Activated naive CD8-positive, alpha-beta T cell treated with anti-CD3 and anti-CD28 coated beads for 36 hours (primary cell): ENCODE measurements around the gene RNF212. TPM values are rescaled to one million over a fixed set of nuclear protein-coding genes. Genes with fewer than 3 reads are reported as not detected.

ENCODE experiments used
- DNase-seq: peaks from one replicate; pipeline ENCODE4 v3.0.0; 2021
- H3K27ac Mint-ChIP-seq: one replicate; pipeline ENCODE4 v1.8.0; 2022; ENCODE audit warnings: mild to moderate bottlenecking, moderate library complexity, mixed read lengths
- H3K27me3 Mint-ChIP-seq: one replicate; pipeline ENCODE4 v1.8.0; 2022; ENCODE audit warnings: mild to moderate bottlenecking, mixed read lengths
- H3K36me3 Mint-ChIP-seq: one replicate; pipeline ENCODE4 v1.8.0; 2021; ENCODE audit warnings: mild to moderate bottlenecking, mixed read lengths
- H3K4me1 Mint-ChIP-seq: one replicate; pipeline ENCODE4 v1.8.0; 2021; ENCODE audit warnings: mixed read lengths
- H3K4me3 Mint-ChIP-seq: one replicate; pipeline ENCODE4 v1.8.0; 2022; ENCODE audit warnings: mild to moderate bottlenecking, moderate library complexity, mixed read lengths
- H3K9me3 Mint-ChIP-seq: one replicate; pipeline ENCODE4 v1.8.0; 2022; ENCODE audit warnings: mixed read lengths
- total RNA-seq, 2 experiments: library from RNA; stranded (reverse); gene quantifications; one replicate each; pipeline ENCODE4 v1.2.3, GENCODE V29; 2021

The RNF212 gene
- total RNA-seq, 2 experiments from 2014 or later = 3.3 to 3.8 TPM

DNA sequence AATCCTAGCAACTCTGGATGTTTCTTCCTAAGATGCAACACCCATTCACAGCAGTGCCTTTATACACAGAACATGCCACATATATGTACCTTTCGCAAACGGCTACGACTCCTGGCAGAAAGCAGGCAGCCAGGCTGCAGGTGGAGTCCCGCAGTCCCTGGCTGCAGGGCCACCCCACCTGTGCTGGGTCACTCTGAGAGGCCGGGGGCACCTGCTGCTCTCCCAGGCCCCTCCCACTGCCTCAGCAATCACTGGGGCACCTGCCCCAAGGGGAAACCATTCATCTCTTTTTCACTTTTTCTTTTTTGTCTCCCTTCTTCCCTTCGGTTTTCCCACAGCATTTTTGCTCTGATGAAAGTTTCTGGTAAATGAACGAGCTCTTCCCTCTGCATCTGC, 28.0 kb downstream of the RNF212 start:
- H3K4me1 Mint-ChIP-seq = peaks cover under 1% of the 10 kb centered on the region
- no peak overlapping the region for H3K27ac Mint-ChIP-seq
- no peak for DNase-seq
- no peak overlapping the region for H3K4me3 Mint-ChIP-seq
- H3K36me3 Mint-ChIP-seq = no peaks in the 10 kb centered on the region
- peaks cover 6% of the 10 kb centered on the region for H3K9me3 Mint-ChIP-seq
- peaks cover 9% of the 10 kb centered on the region for H3K27me3 Mint-ChIP-seq

DNA sequence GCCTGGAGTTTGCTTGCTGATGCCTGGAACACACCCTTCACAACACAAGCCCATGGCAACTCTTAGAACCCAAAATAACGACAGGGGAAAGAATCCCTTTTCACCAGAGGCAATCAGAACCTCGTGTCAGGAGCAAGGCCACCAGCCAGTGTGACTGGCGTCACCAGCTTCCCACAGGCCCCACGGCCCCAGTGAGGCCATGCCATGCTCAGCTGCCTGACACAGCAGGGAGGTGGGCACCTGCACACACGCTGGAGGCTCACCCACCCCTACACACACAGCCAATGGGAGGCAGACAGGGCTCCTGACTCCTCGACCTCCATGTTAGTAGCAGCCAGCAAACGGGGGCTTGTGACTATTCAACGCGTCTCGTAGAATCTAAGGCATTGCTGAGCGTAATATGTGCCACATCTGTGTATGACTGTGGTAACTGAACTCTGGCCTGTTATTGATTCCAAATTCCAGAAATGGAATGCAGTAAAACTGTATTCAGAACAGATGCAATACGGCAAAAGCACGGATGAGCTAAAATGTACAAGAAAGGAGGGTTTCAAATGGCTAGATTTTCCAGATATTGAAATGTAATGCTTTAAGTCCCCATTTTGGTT, 28.5 kb downstream of the RNF212 start:
- Mint-ChIP-seq H3K4me3 (no peak overlapping the region), H3K27ac (no peak overlapping the region), H3K36me3 (no peaks in the 10 kb centered on the region), H3K4me1 (no peaks in the 10 kb centered on the region), H3K9me3 (peaks cover 6% of the 10 kb centered on the region), H3K27me3 (peaks cover 9% of the 10 kb centered on the region)
- DNase-seq = no peak

DNA sequence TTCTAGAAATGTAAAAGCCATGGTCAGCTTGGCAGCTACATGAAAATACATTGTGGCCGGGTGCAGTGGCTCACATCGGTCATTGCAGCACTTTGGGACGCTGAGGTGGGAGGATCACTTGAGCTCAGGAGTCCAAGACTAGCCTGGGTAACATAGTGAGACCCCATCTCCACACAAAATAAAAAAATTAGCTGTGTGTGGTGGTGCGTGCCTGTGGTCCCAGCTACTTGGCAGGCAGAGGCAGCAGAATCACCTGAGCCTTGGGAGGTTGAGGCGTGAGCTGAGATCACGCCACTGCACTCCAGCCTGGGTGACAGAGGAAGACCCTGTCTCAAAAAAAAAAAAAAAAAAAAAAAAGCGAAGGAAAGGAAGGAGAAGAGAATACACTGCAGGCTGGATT, 29.0 kb downstream of the RNF212 start:
- Mint-ChIP-seq H3K27me3 (peaks cover 9% of the 10 kb centered on the region), H3K9me3 (peaks cover 6% of the 10 kb centered on the region), H3K4me1 (no peaks in the 10 kb centered on the region), H3K27ac (no peak overlapping the region), H3K36me3 (no peaks in the 10 kb centered on the region), H3K4me3 (no peak overlapping the region)
- DNase-seq = no peak

DNA sequence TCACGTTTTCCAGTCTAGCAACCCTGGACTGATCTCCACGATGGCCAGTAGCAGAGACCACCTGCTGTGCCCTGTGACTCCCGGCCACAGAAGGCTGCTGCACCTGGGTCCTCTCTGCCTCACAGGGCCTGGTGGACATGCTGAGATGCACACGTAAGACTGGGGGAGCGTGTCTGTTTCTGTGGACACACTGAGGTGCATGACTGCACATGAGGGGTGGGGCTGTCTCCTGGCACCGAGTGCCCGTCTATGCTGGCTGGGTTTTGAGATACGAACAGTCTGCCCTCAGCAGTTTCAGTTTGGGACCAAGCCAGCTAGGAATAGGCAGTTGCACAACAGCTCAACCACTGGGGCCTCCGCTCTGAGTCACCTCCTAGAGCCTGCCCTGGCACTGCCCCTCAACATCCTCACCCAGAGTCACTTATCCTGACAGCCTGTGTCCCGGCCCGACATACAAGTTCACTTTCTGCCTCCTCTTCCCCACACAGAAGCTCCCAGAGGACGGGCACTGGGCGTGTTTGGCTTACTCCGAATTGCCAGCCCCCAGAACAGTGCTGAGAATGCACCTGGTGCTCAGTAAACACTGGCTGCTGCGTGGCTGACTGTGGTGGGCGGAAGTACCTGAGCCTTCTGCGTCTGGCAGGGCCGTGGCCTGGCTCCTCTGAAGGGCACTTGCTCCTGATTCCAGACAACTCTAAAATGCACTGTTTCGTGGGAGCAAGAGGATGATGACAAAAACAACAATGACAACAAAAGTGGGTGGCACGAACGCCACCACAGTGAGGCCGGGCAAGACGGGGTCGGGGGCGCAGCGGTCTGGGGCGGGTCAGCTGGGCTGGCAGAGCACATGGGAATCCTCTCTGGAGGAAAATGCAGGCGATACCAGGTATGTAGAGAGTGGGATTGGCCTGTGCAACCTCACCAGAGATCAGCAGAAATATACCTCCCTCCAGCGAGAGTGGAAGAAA, 30.9 kb downstream of the RNF212 start:
- H3K36me3 Mint-ChIP-seq = no peaks in the 10 kb centered on the region
- H3K4me3 Mint-ChIP-seq = no peak overlapping the region
- no peaks in the 10 kb centered on the region for H3K9me3 Mint-ChIP-seq
- no peak for DNase-seq
- H3K27ac Mint-ChIP-seq = no peak overlapping the region
- H3K4me1 Mint-ChIP-seq = no peaks in the 10 kb centered on the region
- peaks cover 9% of the 10 kb centered on the region for H3K27me3 Mint-ChIP-seq

DNA sequence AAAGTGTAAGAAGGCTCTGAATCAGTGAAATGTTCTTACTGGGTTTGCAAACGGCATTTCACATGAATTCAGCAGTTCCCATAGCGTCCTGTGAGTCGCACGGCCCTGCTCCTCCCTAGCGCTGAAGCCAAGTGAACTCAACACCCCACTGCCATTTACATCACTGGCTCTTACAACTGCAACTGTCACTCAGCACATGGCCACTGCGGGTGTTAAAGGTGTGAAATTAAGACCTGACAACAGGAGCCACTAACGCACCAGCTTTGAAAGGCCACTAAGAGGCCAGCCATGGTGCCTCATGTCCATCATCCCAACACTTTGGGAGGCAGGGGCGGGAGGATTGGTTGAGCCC, 31.7 kb downstream of the RNF212 start:
- DNase-seq = no peak

DNA sequence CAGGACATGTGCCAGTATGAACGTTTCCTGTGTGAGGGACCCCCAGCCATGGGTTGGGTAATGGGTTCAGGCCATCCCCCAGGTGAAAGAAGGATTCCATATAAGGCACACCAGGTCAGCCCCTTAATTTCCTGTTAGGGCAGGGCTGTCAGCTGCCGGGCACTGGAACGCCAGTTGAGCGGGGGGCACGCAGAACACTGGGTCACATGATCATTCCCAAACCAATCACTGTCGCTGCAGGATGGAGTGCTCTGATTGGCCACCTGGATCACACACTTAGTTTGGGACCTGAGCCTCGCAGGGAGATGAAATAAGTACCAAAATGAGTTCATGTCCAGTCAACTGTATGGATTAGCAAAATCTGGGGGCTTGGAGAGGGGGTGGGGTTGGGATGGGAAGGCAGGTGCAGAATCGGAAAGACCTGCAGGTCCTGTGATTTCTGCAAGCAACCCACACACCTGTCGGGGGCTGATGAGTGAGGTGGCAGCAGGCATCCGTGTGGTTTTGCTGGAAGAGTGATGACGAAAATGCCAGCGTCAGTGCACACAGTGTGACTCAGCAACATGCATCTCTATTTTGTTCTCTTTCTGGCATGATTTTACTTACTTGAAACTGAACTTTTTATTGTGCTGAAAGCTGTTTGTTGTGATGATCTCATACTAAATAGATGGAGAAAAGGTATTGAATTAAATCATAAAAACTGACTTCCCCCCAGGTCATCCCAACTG, 32.2 kb downstream of the RNF212 start:
- DNase-seq = no peak
- Mint-ChIP-seq H3K36me3 (no peaks in the 10 kb centered on the region), H3K9me3 (no peaks in the 10 kb centered on the region), H3K27ac (no peak overlapping the region), H3K4me1 (no peaks in the 10 kb centered on the region), H3K27me3 (peaks cover 9% of the 10 kb centered on the region), H3K4me3 (no peak overlapping the region)

More for the DNA sequence above, 31.7 kb downstream of the RNF212 start:
- Mint-ChIP-seq H3K27ac (no peak overlapping the region), H3K4me1 (no peaks in the 10 kb centered on the region), H3K9me3 (no peaks in the 10 kb centered on the region), H3K4me3 (no peak overlapping the region), H3K27me3 (peaks cover 9% of the 10 kb centered on the region), H3K36me3 (no peaks in the 10 kb centered on the region)

DNA sequence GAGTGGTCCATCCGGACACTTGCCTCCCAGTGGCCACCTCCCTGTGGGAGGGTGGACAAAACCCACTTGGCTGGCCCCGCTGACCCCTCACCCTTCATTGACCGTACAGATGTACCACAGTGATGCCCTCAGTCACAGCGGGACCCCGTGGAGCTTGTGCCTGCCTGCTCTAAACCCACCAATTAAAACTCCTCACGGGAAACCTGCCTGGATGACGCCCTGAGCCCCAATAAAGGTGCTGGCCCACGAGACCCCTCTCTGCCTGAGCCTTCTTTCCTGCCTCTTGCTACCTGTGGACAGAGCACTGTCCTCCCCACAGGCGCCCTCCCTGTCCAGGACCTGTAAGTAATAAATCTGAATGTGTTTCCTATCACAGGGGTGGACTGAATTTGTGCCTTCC, 32.9 kb downstream of the RNF212 start:
- Mint-ChIP-seq H3K4me3 (no peak overlapping the region), H3K36me3 (no peaks in the 10 kb centered on the region), H3K27ac (peak overlapping the region; percentile 70), H3K4me1 (no peaks in the 10 kb centered on the region), H3K27me3 (peaks cover 6% of the 10 kb centered on the region), H3K9me3 (no peaks in the 10 kb centered on the region)
- DNase-seq = no peak

DNA sequence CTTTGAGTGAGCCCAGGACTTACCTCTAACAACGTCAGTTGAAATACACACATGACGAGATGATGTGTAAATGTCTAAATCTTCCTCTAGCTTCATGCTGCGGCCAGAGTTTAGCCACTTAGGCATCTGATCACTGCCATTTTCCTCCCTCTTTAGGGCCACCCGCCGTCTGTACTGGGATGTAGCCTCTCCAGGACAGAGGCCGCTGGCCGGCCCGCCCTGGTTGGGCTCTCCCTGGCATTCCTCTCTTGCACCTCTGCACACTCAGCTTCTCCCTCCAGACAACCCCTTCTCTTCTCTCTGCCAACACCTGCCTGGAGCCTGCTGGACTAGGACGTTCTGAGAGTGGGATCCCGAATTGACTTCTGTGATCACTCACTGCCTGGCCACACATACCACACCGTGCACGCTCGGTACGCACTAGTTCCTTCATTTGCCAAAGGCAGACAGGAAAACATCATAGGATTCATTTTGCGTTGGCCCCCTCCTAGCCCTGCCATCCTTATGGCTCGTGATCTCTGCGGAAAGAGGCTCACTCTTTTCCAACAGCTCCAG, 33.6 kb downstream of the RNF212 start:
- H3K36me3 Mint-ChIP-seq = no peaks in the 10 kb centered on the region
- no peak for DNase-seq
- H3K4me1 Mint-ChIP-seq = no peaks in the 10 kb centered on the region
- no peaks in the 10 kb centered on the region for H3K9me3 Mint-ChIP-seq
- H3K27me3 Mint-ChIP-seq = peaks cover 6% of the 10 kb centered on the region
- no peak overlapping the region for H3K27ac Mint-ChIP-seq
- no peak overlapping the region for H3K4me3 Mint-ChIP-seq

DNA sequence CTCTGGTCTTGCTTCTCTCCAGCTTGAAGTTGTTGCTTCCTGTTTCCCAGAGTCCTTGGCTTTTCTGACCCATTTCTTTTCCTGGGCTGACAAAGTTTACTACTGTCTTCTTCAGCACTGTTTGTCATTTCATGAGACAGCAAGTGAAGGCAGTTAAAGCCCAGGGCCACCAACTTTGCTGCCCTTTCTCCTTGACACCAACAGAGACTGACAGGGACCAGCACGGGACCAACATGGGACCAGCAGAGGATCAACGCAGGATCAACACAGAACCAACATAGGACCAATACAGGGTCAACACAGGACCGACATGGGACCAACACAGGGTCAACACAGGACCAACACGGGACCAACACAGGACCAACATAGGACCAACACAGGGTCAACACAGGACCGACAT, 34.9 kb downstream of the RNF212 start:
- H3K27ac Mint-ChIP-seq = no peak overlapping the region
- DNase-seq = no peak
- H3K36me3 Mint-ChIP-seq = no peaks in the 10 kb centered on the region
- H3K4me1 Mint-ChIP-seq = no peaks in the 10 kb centered on the region
- no peak overlapping the region for H3K4me3 Mint-ChIP-seq
- H3K27me3 Mint-ChIP-seq = peaks cover 6% of the 10 kb centered on the region
- H3K9me3 Mint-ChIP-seq = no peaks in the 10 kb centered on the region

DNA sequence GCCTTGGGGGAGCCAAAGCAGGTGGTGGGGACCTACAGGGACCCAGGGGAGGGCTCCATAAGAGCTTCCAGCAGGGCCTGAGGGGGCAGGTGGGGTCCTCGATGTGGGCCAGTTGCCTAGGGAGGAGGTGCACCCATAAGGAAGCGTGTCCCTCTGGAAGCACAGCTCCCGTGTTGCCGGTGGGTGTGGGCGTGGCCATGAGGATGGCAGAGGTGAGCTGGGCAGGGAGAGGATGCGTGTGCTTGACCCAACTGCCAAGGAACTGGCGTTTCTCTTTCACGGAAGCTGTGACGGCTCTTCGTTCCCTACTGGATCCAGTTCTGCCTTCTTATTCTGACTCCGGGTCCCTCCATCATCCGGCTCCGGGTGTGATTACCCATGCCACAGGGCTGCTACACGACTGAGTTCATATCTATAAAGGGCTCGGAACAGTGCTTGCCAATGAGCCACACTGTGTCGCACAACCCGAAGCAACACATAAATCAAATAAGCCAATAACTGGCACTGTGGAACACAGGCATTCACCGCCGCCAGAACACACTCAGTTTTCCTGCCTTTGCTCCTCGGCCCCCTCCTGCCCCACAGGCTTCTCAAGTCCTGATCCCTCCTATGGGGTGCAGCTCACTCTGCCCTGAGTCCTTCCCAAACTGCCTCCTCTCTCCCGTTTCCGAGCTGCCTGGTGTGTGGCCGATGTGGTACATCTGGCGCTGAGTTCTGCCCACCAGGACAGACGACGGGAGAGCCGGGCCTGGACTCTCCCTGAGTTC, 35.5 kb downstream of the RNF212 start:
- Mint-ChIP-seq H3K4me3 (no peak overlapping the region), H3K27me3 (peaks cover 8% of the 10 kb centered on the region), H3K9me3 (no peaks in the 10 kb centered on the region), H3K4me1 (peaks cover 3% of the 10 kb centered on the region), H3K36me3 (no peaks in the 10 kb centered on the region), H3K27ac (no peak overlapping the region)
- no peak for DNase-seq

DNA sequence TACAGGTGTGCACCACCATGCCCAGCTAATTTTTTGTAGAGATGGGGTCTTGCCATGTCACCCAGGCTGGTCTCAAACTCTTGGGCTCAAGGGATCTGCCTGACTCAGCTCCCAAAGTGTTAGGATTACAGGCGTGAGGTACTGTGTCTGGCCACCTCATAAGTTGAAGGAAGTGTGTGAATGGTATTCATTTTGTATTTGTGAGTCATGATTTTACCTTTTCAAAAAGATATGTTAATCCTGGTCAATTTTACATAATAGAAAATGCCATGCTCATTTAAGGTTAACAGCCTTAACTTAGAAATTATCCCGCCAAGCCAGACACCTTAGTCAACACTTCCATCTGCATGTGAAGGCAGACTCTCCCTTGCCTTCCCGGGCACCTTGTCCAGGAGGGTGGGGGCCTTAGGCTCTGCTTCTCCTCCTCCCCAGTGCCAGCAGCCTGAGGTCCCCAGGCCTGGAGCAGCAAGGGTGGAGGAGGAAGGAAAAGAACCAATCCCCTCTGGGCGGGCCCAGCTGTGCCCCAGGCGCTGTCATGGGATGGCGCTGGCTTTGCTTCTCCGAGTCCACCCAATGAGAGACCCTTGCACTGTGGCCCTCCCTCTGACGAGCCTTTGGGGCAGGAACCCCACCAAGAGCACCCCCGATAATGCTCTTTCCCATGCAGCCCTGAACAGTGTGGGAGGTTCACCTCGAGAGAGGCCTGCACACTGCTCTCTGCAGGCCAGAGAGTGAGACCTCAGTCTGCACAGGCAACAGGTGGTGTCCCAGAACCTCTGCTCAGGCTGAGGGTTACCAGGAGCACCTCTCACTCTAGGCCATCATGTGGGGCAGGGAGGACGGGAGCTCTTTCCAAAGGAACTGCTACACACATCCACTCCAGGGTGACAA, 37.3 kb downstream of the RNF212 start:
- Mint-ChIP-seq H3K9me3 (no peaks in the 10 kb centered on the region), H3K4me3 (no peak overlapping the region), H3K4me1 (peaks cover 13% of the 10 kb centered on the region), H3K36me3 (no peaks in the 10 kb centered on the region), H3K27ac (no peak overlapping the region), H3K27me3 (peaks cover 9% of the 10 kb centered on the region)
- DNase-seq = no peak

DNA sequence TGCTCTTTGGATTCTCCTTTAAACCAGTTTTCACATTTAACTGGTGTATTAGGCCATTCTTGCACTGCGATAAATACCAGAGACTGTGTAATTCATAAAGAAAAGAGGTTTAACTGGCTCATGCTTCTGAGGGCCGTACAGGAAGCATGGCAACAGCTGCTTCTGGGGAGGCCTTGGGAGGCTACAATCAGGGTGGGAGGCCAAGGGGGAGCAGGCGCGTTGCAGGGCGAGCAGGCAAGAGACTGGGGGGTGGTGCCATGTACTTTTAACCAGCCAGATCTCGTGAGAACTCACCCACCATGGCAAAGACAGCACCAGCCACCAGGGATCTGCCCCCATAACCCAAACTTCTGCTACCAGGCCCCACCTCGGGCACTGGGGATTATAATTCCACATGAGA, 38.1 kb downstream of the RNF212 start:
- H3K4me3 Mint-ChIP-seq = no peak overlapping the region
- H3K27me3 Mint-ChIP-seq = peaks cover 6% of the 10 kb centered on the region
- no peaks in the 10 kb centered on the region for H3K9me3 Mint-ChIP-seq
- H3K27ac Mint-ChIP-seq = no peak overlapping the region
- DNase-seq = no peak
- H3K36me3 Mint-ChIP-seq = no peaks in the 10 kb centered on the region
- peaks cover 13% of the 10 kb centered on the region for H3K4me1 Mint-ChIP-seq

DNA sequence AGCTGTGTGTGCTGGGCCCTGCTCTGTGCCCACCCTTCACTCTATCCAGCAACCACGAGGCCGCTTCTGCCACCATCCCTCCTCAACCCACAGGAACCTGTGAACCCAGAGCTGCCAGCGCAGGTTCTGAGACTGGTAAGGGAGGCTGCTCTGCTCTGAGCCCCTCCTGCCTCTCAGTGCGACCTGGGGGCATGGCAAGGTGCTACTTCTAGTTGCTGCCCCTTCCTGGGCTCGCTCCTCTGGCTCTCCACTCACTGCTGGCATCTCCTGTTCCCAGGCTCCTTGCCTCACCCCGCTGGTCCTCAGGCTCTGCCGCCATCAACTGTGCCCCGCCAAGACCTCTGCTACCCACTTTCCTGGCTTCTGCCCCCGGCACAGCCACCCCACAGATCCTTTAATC, 39.3 kb downstream of the RNF212 start:
- H3K36me3 Mint-ChIP-seq = no peaks in the 10 kb centered on the region
- peaks cover 13% of the 10 kb centered on the region for H3K4me1 Mint-ChIP-seq
- H3K4me3 Mint-ChIP-seq = no peak overlapping the region
- H3K27ac Mint-ChIP-seq = no peak overlapping the region
- H3K27me3 Mint-ChIP-seq = peaks cover 13% of the 10 kb centered on the region
- DNase-seq = no peak
- H3K9me3 Mint-ChIP-seq = no peaks in the 10 kb centered on the region
